Endothelial cell (in vitro differentiated cells): Measurements from ENCODE around the gene ATP6V1F. TPM values are rescaled to one million over a fixed set of nuclear protein-coding genes. Genes with fewer than 3 reads are reported as not detected.

Source experiments
- DNase-seq: peaks from one replicate; pipeline ENCODE4 v3.0.0; 2021; ENCODE audit warnings: low spot score
- H3K27ac Mint-ChIP-seq: one replicate; pipeline ENCODE4 v1.8.0; 2021; ENCODE audit warnings: mixed read lengths, inconsistent platforms; ENCODE audit not compliant: unreplicated experiment
- H3K27me3 Mint-ChIP-seq: one replicate; pipeline ENCODE4 v1.8.0; 2021; ENCODE audit warnings: mild to moderate bottlenecking, moderate library complexity, mixed read lengths, inconsistent platforms; ENCODE audit not compliant: unreplicated experiment
- H3K36me3 Mint-ChIP-seq: one replicate; pipeline ENCODE4 v1.8.0; 2021; ENCODE audit warnings: mild to moderate bottlenecking, low read depth, mixed read lengths, inconsistent platforms; ENCODE audit not compliant: unreplicated experiment
- H3K4me1 Mint-ChIP-seq: one replicate; pipeline ENCODE4 v1.8.0; 2021; ENCODE audit warnings: mild to moderate bottlenecking, mixed read lengths, inconsistent platforms; ENCODE audit not compliant: unreplicated experiment
- H3K4me3 Mint-ChIP-seq: one replicate; pipeline ENCODE4 v1.8.0; 2021; ENCODE audit warnings: mild to moderate bottlenecking, mixed read lengths, inconsistent platforms; ENCODE audit not compliant: unreplicated experiment
- H3K9me3 Mint-ChIP-seq: one replicate; pipeline ENCODE4 v1.8.0; 2021; ENCODE audit warnings: mixed read lengths, inconsistent platforms; ENCODE audit not compliant: unreplicated experiment
- CTCF ChIP-seq: fragments of 200-600 bp; sonication (generic); IDR thresholded peaks from one replicate; pipeline ENCODE4 v1.5.0; 2021; ENCODE audit warnings: antibody characterized with exemption; ENCODE audit not compliant: unreplicated experiment
- total RNA-seq: library from RNA; stranded (reverse); fragmentation: NEBNext Ultra II Directional; extraction: Animal tissue kit (Norgen Biotek cat#: 25700); gene quantifications from one replicate; pipeline ENCODE4 v1.2.1, GENCODE V29; 2021; ENCODE audit not compliant: unreplicated experiment

ATP6V1F gene
- total RNA-seq, 1 donor from 2014 or later, result 132 TPM

- Mint-ChIP-seq H3K27me3 (peaks cover 31% of the 10 kb centered on the region), H3K9me3 (no peaks in the 10 kb centered on the region), H3K36me3 (peaks cover 14% of the 10 kb centered on the region), H3K4me1 (peaks cover 11% of the 10 kb centered on the region), H3K4me3 (peak overlapping the region; percentile 73), H3K27ac (no peak overlapping the region)
- TF ChIP-seq CTCF, result no peak
- no peak for DNase-seq
Measured at GRCh38 chr7:128867842-128868623, 5.4 kb downstream of the ATP6V1F start.

- no peak for DNase-seq
- no peak overlapping the region for H3K4me3 Mint-ChIP-seq
- peaks cover 14% of the 10 kb centered on the region for H3K36me3 Mint-ChIP-seq
- no peak for TF ChIP-seq CTCF
- peaks cover 9% of the 10 kb centered on the region for H3K4me1 Mint-ChIP-seq
- H3K9me3 Mint-ChIP-seq, result no peaks in the 10 kb centered on the region
- H3K27ac Mint-ChIP-seq, result no peak overlapping the region
- peaks cover 30% of the 10 kb centered on the region for H3K27me3 Mint-ChIP-seq
Measured at GRCh38 chr7:128868624-128869137, 6.0 kb downstream of the ATP6V1F start.

- no peak for TF ChIP-seq CTCF
- Mint-ChIP-seq H3K27me3 (peaks cover 27% of the 10 kb centered on the region), H3K9me3 (no peaks in the 10 kb centered on the region), H3K27ac (no peak overlapping the region), H3K36me3 (peaks cover 14% of the 10 kb centered on the region), H3K4me1 (peaks cover 7% of the 10 kb centered on the region), H3K4me3 (no peak overlapping the region)
- DNase-seq, result peak; percentile 37
Measured at GRCh38 chr7:128869138-128869943, 6.7 kb downstream of the ATP6V1F start.

GRCh38 chr7:128869944-128870285, 7.3 kb downstream of the ATP6V1F start:
- Mint-ChIP-seq H3K27ac (no peak overlapping the region), H3K36me3 (peaks cover 13% of the 10 kb centered on the region), H3K9me3 (no peaks in the 10 kb centered on the region), H3K4me1 (peaks cover 7% of the 10 kb centered on the region), H3K4me3 (peak overlapping the region; percentile 73), H3K27me3 (peaks cover 27% of the 10 kb centered on the region)
- DNase-seq, result no peak
- TF ChIP-seq CTCF, result no peak
